OCI-LY1 (cell line): Measurements from ENCODE around the gene THAP12.

Experiments used
- H2AFZ ChIP-seq: fragments of 200-600 bp; sonication (generic), shearing (Covaris generic); 2 replicates; pipeline ENCODE4 v1.6.0; 2014; ENCODE audit warnings: antibody characterized with exemption, mild to moderate bottlenecking, low read length
- H3F3A ChIP-seq: fragments of 200-600 bp; sonication (generic), shearing (Covaris generic); 2 replicates; pipeline ENCODE4 v1.6.0; 2014; ENCODE audit warnings: mild to moderate bottlenecking, antibody characterized with exemption, low read length, moderate library complexity; ENCODE audit not compliant: insufficient read depth
- H3K27ac ChIP-seq: fragments of 200-600 bp; sonication (generic); 2 replicates; pipeline ENCODE4 v1.5.1; 2014; ENCODE audit warnings: low read length, mixed run types, mild to moderate bottlenecking, low read depth; ENCODE audit not compliant: poor library complexity, severe bottlenecking
- H3K27me3 ChIP-seq: fragments of 200-600 bp; sonication (generic); 2 replicates; pipeline ENCODE4 v1.6.0; 2014; ENCODE audit warnings: antibody characterized with exemption, mild to moderate bottlenecking, low read length, moderate library complexity; ENCODE audit not compliant: insufficient read depth
- H3K36me3 ChIP-seq: fragments of 200-600 bp; sonication (generic); 2 replicates; pipeline ENCODE4 v1.6.1; 2014; ENCODE audit warnings: mild to moderate bottlenecking, antibody characterized with exemption, low read length, moderate library complexity, mixed read lengths; ENCODE audit not compliant: insufficient read depth
- H3K4me1 ChIP-seq: fragments of 200-600 bp; sonication (generic); 2 replicates; pipeline ENCODE4 v1.5.1; 2014; ENCODE audit warnings: mild to moderate bottlenecking, low read length, moderate library complexity; ENCODE audit not compliant: insufficient read depth, severe bottlenecking
- H3K4me2 ChIP-seq: fragments of 200-600 bp; sonication (generic), shearing (Covaris generic); 2 replicates; pipeline ENCODE4 v1.6.1; 2014; ENCODE audit warnings: low read length
- H3K4me3 ChIP-seq: fragments of 200-600 bp; sonication (generic); 2 replicates; pipeline ENCODE4 v1.5.1; 2014; ENCODE audit warnings: low read length, low read depth, mild to moderate bottlenecking, mixed read lengths; ENCODE audit not compliant: poor library complexity, severe bottlenecking
- H3K79me2 ChIP-seq: fragments of 200-600 bp; shearing (Covaris generic); 2 replicates; pipeline ENCODE4 v1.6.1; 2016; ENCODE audit warnings: mixed run types, low read length, mixed read lengths; ENCODE audit not compliant: insufficient read depth
- H3K9ac ChIP-seq: fragments of 200-600 bp; sonication (generic), shearing (Covaris generic); 2 replicates; pipeline ENCODE4 v1.6.1; 2014; ENCODE audit warnings: mild to moderate bottlenecking, low read length, mixed read lengths
- H3K9me2 ChIP-seq: fragments of 200-600 bp; sonication (generic), shearing (Covaris generic); 2 replicates; pipeline ENCODE4 v1.6.1; 2014; ENCODE audit warnings: low read depth, mild to moderate bottlenecking, low read length, mixed read lengths
- H3K9me3 ChIP-seq: fragments of 200-600 bp; shearing (Covaris generic); 2 replicates; pipeline ENCODE4 v1.6.1; 2014; ENCODE audit warnings: low read length, mixed read lengths
- H4K20me1 ChIP-seq: fragments of 200-600 bp; sonication (generic), shearing (Covaris generic); 2 replicates; pipeline ENCODE4 v1.6.0; 2016; ENCODE audit warnings: mild to moderate bottlenecking, low read length; ENCODE audit not compliant: insufficient read depth
- CTCF ChIP-seq: fragments of 200-600 bp; sonication (generic), shearing (Covaris generic); IDR thresholded peaks from 2 replicates; pipeline ENCODE4 v1.5.1; 2017; ENCODE audit warnings: mild to moderate bottlenecking, antibody characterized with exemption, low read length, moderate library complexity, mixed read lengths
- EZH2 ChIP-seq: fragments of 200-600 bp; sonication (generic), shearing (Covaris generic); IDR thresholded peaks from 2 replicates; pipeline ENCODE4 v1.8.0; 2017; ENCODE audit warnings: borderline replicate concordance, mixed run types, mild to moderate bottlenecking, antibody characterized with exemption, low read length, moderate library complexity, mixed read lengths

The THAP12 gene

GRCh38 chr11:76347466-76347865 lies 33.5 kb downstream of the THAP12 start:
- Histone ChIP-seq H3K4me2 (no peak overlapping the region), H3K4me3 (no peak overlapping the region), H3K79me2 (no peaks in the 10 kb centered on the region)

GRCh38 chr11:76339221-76339620 lies 41.7 kb downstream of the THAP12 start:
- Histone ChIP-seq H4K20me1 (no peaks in the 10 kb centered on the region), H3K4me1 (no peaks in the 10 kb centered on the region), H3K9ac (no peak overlapping the region), H3K9me2 (no peaks in the 10 kb centered on the region), H3K9me3 (peaks cover 12% of the 10 kb centered on the region), H3K27ac (no peak overlapping the region), H3K79me2 (no peaks in the 10 kb centered on the region), H3K4me2 (no peak overlapping the region), H2AFZ (no peak overlapping the region), H3F3A (no peaks in the 10 kb centered on the region), H3K27me3 (no peaks in the 10 kb centered on the region), H3K4me3 (no peak overlapping the region), H3K36me3 (no peaks in the 10 kb centered on the region)
- TF ChIP-seq CTCF (no peak), EZH2 (no peak)

More at GRCh38 chr11:76347466-76347865, 33.5 kb downstream of the THAP12 start:
- Histone ChIP-seq H3F3A (no peaks in the 10 kb centered on the region), H3K27me3 (no peaks in the 10 kb centered on the region), H3K9me3 (no peaks in the 10 kb centered on the region), H3K36me3 (peaks cover 7% of the 10 kb centered on the region; the same call in 1 of the 2 replicates), H3K27ac (no peak overlapping the region), H4K20me1 (no peaks in the 10 kb centered on the region), H2AFZ (no peak overlapping the region), H3K9me2 (no peaks in the 10 kb centered on the region), H3K9ac (no peak overlapping the region), H3K4me1 (no peaks in the 10 kb centered on the region)
- no peak for TF ChIP-seq EZH2
- no peak for TF ChIP-seq CTCF

- H2AFZ ChIP-seq, result no peak overlapping the region
- H3K4me2 ChIP-seq, result no peak overlapping the region
- no peaks in the 10 kb centered on the region for H4K20me1 ChIP-seq
- no peaks in the 10 kb centered on the region for H3K9me2 ChIP-seq
- H3K4me1 ChIP-seq, result no peaks in the 10 kb centered on the region
- H3K9ac ChIP-seq, result no peak overlapping the region
- TF ChIP-seq CTCF (no peak), EZH2 (no peak)
- no peaks in the 10 kb centered on the region for H3K27me3 ChIP-seq
- H3K9me3 ChIP-seq, result peaks cover 12% of the 10 kb centered on the region
- H3K4me3 ChIP-seq, result no peak overlapping the region
- H3F3A ChIP-seq, result no peaks in the 10 kb centered on the region
- no peaks in the 10 kb centered on the region for H3K79me2 ChIP-seq
- no peaks in the 10 kb centered on the region for H3K36me3 ChIP-seq
- H3K27ac ChIP-seq, result no peak overlapping the region
Observed at GRCh38 chr11:76337923-76338322, 43.0 kb downstream of the THAP12 start.
